Nucleus accumbens (tissue), 56 donors: ENCODE measurements around the gene UBP1.
"Not testable (repeated sequence)": the region's sequence is repeated elsewhere in the genome, so short reads cannot be mapped to it uniquely, and the experiment has no call there.

Experiments used
- DNase-seq, 56 donors: peaks; one replicate each; lab custom pipeline; 2025; lab: John Stamatoyannopoulos, UW

The UBP1 gene

DNA sequence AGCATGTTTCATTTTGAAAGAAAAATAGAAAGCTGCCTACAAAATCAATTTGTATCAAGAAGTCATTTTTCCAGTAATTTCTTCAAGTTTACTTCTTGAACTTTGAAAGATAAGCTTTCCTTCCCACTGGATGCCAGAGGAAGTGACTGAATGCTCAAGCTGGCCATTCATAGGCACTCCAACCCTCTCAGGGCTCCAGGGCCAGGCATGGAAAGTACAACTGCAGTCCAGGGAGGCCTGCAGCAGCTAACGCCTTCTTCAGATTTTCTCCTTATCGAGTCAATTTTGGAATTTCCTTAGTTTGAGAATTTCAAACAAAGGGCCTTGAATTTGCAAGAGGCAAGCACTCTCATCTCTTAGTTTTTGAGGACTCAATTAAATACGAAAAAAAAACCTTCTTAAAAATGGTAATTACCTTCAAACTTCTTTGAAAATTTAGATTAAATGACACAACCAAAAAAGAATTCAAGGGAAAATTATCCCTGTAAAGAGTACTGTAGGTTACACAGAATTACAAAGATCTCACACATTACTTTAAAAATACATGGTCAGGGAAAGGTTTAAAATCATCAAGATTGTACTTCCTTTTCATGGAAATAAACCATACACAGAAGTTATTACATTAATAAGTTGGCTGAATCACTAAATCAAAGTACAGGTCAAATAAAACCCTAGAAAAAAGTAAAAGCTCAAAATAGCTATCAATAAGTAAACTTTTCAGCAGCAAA, 2.5 kb downstream of the UBP1 start:
- no peak for DNase-seq

DNA sequence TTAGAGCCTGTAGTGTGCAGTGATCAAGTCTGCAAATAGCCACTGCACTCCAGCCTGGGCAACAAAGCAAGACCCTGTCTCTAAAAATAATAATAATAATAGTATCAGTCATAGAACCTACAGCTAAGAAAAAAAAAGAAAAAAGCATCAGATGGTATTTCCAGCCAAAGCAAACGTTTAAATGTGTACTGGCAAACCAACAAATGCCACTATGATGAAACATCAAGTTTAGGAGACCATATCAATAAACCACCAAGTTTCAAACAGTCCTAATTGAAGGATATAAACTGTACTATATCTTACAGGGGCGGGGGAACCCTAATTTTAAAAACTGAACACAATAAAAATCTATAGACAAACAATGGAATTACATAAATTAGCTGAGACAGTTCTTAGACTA, 6.4 kb downstream of the UBP1 start:
- DNase-seq, result no peak

DNA sequence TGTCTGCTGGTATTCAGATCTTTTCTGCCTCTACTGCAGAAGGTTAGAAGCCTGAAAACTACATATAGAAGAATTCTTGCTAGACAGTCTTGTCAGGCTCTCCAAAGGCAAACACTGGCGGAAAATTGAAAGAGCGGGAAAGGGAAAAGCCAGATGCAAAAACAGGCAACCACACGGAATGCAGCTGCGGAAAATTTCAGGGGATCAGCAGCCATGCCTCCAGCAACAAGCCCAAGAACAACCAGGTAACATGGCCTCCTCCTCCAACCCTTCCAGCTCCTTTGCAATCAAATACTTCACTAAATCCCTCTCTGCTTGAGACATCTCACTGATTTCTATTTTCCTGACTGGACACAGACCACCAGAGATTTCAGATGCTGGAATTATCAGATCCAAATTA, 9.6 kb downstream of the UBP1 start:
- no peak for DNase-seq

DNA sequence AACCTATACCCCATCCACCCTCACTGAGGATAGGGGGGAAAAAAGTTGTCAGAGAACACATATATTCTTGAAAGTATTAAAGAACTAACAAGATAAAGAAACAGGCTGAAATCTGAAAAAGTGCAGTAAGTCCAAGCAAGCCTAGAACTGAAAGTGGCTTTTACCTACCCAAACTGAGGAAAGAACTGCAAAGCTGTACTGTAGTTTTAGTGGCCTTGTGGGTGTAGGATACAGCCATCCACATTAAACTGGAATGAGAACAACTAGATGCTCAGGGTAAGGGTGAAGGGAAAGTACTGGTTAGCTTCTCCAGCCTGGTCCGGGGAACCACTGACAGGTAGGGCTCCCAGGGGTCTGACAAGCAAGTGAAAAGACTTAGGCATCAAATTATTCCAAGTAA, 10.1 kb downstream of the UBP1 start:
- no peak for DNase-seq

DNA sequence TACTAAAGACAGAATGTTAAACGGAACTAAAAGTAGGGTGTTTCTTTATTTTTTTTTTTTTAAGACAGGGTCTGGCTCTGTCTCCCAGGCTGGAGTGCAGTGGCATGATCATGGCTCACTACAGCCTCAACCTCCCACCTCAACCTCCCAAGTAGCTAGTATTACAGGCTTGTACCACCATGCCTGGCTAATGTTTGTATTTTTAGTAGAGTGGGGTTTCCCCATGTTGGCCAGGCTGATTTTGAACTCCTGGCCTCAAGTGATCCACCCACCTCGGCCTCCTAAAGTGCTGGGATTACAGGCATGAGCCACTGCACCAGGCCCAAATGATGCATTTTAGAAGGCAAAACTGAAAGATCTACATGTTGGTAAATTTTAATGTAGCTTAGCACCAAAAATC, 10.9 kb downstream of the UBP1 start:
- not testable (repeated sequence) for DNase-seq

DNA sequence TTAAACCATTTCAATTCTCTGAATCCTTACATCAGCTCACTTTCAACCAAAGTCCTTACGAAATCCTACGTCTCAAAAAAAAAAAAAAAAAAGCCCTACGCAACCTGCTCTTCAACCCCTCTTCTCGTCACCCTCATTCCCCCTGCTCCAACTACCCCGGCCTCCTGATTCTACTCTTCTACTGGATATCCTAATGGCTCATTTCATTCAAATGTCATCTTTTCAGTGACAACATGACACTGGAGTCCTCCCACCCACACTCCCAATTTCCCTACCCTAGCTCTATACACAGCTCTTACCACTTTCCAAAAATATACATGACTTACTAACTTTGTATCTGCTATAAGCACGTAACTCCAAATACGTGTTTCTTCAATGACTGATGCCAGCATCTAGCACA, 11.5 kb downstream of the UBP1 start:
- no peak for DNase-seq

DNA sequence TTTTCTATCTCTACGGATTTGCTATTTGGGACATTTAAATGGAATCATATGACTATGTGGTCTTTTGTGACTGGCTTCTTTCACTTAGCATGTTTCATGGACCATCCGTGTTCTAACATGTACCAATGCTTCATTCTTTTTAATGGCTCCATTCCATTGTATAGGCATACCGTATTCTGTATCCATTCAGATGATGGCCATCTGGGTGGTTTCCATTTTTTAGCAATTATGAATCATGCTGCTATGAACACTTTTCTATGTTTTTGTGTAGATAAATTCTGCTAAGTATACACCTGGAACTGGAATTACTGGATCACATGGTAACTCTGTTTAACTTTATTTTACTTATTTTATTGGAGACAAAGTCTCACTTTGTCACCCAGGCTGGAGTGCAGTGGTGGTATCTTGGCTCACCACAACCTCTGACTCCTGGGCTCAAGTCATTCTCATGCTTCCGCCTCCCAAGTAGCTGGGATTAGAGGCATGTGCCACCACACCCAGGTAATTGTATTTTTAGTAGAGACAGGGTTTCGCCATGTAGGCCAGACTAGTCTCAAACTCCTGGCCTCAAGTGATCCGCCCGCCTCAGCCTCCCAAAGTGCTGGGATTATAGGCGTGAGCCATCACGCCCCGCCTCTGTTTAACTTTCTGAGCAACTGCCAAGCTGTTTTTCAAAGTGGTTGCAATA, 13.4 kb downstream of the UBP1 start:
- no peak for DNase-seq

DNA sequence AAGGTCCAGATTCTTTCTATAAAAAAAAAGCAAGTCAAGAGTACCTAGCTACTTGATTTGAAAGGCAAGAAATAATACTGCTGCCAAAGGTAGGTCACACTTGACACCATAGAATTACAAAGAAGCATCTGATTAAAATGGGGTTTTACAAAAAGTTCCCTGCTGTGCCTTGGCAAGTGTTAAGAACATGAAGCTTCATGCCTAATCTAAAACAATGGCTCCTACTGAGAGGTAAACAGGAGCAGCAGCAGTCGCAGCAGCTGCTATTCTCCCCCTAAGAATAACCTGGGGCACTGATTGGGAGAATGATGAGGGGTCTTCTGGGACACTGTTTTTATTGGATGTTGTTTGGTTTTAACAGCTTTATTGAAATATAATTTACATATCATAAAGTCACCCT, 14.1 kb downstream of the UBP1 start:
- no peak for DNase-seq

DNA sequence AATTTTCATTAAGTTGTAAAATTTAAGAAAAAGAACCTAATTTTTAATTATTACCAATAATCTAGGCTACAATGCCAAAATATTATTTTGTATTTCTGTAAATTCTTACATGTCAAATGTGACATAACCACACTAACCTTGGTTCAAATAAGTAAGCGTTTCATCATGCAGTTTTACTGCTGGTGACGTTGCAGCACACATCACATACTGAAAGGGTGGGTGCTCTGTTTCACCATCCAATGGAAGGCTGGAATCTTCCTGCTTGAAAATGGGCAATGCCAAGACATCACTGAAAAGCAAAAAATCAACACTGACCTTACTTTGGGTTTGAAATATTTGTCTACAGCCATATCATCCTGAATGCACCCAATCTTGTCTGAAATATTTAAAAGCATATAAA, 14.8 kb downstream of the UBP1 start:
- no peak for DNase-seq

DNA sequence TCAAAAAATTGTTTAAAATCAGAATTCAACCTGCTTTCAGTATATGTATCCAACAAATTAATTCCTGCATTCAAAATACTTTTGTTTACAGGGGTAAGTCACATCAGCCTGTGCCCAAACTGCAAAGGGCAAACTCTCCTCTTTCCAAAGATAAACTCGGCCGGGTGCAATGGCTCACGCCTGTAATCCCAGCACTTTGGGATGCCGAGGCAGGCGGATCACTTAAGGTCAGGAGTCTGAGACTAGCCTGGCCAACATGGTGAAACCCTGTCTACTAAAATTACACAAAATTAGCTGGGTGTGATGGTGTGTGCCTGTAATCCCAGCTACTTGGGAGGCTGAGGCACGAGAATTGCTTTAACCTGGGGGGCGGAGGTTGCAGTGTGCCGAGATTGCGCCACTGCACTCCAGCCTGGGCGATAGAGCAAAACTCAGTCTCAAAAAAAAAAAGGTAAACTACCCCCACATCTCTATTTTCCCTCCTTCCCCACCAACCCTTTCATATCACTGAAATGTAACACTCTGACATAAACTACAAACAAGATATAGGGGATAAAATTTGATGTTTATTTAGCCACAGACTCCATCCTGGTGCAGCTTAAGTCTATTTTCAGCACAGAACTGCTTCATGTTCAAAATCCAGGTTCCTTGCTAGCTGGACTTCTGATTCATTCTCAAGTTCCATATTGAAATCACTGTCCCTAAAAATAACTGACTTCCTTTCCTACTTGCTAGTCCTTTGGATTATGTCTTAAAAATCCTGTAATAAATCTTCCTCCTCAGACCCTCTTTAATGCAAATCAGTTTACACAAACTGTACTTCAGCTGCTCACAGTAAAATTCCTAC, 15.4 kb downstream of the UBP1 start:
- DNase-seq, result no peak

DNA sequence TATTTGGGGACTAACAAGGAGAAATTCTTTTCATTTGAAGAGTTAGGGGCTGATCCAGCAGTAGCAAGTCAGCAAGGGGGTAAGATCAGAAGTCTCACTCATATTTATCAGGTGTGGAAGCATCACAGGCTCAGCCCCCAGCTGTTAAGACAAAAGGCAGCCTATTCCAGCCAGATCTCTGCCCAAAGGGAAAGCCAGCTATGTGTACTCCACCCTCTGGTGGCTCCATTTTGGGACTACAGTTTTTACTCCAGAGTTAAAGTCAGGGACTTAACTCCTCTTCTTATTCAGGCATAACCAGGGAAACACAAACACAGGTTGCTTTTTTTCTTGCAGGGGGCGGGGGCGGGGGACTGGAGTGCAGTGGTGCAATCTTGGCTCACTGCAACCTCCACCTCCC, 19.2 kb downstream of the UBP1 start:
- DNase-seq, result no peak

DNA sequence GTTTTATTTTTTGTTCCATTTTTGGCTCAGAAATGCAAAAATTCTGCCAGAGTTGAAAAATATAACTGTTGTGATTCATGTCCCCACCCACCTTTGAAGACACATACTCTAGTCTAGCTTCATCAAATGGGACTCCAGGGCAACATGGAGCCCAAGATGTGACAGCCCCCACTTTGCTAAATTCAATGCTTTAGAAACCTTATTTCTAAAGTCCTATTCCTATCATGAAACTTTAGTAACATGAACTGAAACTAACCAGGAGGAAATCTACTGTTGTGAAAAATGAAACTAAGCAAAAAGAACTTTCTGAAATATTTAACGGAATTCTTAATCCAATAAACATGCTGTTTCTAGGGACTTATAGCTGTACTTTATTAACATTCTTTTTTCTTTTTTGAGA, 20.3 kb downstream of the UBP1 start:
- no peak for DNase-seq

DNA sequence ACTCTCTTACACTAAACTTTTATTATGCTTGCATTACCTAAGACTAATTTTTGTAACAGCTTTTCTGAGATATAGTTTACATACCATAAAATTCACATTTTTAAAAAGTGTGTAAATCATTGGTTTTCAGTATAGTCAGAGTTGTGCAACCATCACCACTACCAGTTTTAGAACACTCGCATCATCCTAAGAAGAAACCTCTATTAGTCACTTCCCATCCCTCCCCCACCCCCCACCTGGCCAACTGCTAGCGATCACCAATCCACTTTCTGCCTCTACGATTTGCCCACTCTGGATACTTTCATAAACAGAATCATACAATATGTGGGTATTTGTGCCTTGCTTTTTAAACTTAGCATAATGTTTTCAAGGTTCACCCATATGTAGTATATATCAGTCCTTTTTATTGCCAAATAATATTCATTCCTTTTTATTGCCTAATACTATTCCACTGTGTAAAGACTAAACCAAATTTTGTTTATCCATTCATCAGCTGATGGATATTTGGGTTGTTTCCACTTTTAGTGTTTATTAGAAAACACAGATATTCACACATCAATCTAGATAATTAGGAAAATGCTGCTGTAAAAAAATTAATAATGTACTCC, 23.0 kb downstream of the UBP1 start:
- no peak for DNase-seq

DNA sequence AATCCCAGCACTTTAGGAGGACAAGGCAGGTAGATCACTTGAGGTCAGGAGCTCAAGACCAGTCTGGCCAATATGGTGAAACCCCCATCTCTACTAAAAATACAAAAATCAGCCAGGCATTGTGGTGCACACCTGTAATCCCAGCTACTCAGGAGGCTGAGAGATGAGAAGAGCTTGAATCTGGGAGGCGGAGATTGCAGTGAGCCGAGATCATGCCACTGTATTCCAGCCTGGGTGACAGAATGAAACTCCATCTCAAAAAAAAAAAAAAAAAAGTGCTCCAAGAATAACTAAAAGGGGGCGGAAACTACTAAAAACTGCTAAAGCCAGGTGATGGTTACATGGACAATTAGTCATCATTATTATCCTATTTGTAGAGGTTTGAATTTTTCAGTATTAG, 29.4 kb downstream of the UBP1 start:
- peak in 2 of 56 donors; percentile 11 to 24 for DNase-seq

DNA sequence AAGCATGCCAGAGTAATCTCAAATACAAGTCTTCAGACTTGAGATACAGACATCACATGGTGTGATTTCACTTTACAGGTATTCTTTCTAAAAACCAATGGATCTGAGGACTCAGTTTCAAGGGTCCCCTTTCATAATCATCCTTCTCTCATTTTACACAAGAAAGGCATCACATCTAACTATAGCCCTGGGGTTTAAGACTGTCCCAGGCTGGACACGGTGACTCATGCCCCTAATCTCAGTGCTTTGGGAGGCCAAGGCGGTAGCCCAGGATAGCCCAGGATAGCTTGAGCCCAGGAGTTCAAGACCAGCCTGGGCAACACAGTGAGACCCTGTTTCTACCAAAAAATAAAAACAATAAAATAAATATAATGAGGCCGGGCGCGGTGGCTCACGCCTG, 36.4 kb downstream of the UBP1 start:
- DNase-seq, result no peak

DNA sequence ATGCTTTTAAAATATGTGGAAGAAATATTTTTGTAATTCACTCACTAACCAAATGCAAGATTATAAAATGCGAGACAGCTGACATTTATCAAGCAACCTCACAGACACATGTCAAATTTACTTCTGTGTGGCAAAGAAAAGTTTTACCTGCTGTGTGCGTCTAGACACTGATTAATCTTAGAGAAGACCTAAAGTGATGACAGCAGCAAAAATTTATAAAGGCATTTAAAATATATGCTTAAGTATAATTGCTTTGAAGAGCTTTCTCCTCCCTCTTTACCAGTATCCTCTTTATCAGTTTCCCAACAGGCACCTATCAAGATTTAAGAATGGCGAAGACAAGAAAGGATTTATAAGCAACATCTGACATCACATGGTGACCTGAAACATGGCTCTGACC, 37.3 kb downstream of the UBP1 start:
- no peak for DNase-seq

DNA sequence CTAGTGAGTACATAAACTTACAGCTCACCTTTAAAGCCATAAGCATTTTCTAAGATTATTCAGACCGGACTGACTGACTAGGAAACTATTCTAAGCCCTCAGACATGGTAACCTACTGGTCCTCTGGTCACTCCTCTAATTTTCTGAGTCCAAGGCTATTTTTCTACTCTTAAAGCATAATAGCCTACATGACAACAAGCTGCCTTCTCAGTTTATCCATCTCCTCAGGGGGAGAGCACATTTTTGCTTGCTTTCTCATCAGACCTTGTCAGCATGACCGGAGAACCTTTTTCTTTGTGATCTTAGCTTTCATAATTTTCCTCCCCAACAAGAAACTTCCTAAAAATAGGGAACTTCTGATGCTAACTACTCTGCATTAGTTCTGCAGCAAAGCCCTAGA, 38.4 kb downstream of the UBP1 start:
- DNase-seq, result no peak

DNA sequence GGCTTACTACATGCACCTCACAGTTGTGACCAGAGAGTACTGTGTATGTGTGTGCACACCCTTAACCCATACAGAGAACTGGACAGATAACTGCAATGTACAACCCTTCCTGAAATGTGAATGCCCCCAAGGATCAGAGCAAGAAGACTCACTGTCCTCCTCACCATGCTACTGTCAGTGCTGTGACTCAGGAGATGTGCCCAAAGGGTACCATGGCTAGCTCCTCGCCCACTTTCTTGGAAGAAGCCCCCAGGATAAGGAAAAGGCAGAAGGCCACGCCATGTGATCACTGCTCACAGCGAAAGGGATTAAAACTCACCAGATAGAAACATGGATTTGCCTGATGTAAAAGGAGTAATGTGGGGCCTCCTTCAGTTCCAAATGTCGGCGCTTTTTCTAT, 41.8 kb downstream of the UBP1 start:
- no peak for DNase-seq

DNA sequence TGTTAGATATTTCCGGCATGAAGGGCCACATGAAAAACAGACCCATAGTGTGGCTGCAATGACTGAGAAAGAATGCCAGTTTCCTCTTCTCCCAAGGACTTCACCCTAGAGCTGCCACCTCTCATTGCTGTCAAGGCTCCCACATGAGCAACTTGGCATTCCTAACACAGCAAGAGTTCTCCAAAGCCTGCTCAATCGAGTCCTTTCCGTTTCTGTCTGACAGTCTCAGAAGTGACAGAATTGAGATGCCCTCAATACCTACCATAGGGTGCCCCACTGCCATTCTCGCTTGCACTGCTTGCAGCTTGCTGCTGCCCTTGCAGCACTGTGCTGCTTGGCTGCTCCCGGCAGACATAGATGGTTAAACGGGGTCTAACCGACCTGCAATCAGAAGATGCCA, 44.3 kb downstream of the UBP1 start:
- DNase-seq, result no peak

DNA sequence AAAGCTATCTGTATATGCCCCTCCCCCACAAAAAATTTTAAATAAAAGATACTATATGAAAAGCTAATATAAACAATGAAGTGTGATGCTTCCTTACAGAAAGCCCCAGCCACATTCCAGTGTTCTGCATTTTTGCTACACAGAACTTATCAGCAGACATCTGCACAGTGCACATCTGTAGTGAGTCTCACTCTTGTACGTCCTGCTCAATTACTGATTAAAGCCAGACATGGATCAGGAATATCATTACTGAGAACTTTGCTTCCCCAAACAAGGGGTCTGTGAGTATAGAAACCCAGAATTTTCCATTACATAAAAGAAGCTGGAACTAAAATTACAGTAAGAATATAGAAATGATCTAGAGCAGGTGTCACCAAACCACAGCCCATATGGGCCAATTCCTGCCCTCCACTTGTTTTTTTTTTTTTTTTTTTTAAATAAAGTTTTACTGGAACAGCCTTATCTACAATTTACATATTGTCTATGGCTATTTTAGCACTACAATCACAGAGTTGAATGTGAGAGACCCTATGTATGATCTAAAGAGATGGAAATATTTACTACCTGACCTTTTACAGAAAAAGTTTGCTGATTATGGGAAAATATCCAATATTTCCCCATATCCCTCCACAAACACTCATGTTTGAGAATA, 45.7 kb downstream of the UBP1 start:
- no peak for DNase-seq

DNA sequence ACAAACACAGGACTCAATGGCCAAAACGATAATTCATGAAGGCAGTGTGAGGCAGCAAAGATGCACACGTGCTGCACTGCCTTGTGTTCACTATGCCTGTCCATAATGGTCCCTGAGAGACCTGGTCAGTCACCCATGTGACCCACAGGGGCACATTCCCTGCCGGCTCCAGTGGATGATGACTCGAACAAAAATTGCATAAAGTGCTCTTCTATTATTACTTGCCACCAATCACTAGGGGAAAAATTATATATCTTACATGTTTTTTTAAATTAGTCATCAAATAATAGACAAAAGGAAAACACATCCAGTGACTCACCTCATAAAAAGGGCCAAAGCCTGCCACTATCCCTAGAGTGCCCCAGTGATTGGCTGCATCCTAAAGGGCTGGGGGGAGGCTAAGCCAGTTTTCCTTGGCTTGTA, 47.5 kb downstream of the UBP1 start:
- DNase-seq, result no peak
